Skeletal muscle tissue (tissue), 4 donors: Measurements from ENCODE around the gene TAF6. TPM values are rescaled to one million over a fixed set of nuclear protein-coding genes. Genes with fewer than 3 reads are reported as not detected.
A peak's percentile ranks its signal among the peaks of the same experiment; 100 is the strongest.

ENCODE experiments used
- H3K27ac ChIP-seq: one replicate; pipeline ENCODE4 v1.7.0; 2013; ENCODE audit warnings: mild to moderate bottlenecking, low read depth, low read length, inconsistent platforms
- H3K27me3 ChIP-seq, 3 donors: one replicate each; pipeline ENCODE4 v1.7.0; 2013; ENCODE audit warnings: low read length in 3 of 3; ENCODE audit not compliant: control insufficient read depth in 3 of 3, insufficient read depth in 3 of 3
- H3K36me3 ChIP-seq, 3 donors: one replicate each; pipeline ENCODE4 v1.7.0; 2013; ENCODE audit warnings: low read length in 3 of 3; ENCODE audit not compliant: control insufficient read depth in 3 of 3, insufficient read depth in 3 of 3
- H3K4me1 ChIP-seq, 3 donors: one replicate each; pipeline ENCODE4 v1.7.0; 2013; ENCODE audit warnings: low read length in 3 of 3, mild to moderate bottlenecking in 3 of 3; ENCODE audit not compliant: control insufficient read depth in 3 of 3, insufficient read depth in 3 of 3
- H3K4me3 ChIP-seq, 3 donors: one replicate each; pipeline ENCODE4 v1.7.0; 2013; ENCODE audit warnings: low read length in 3 of 3
- H3K9ac ChIP-seq, 3 donors: one replicate each; pipeline ENCODE4 v1.7.0; 2013; ENCODE audit warnings: low read length in 3 of 3, mild to moderate bottlenecking in 3 of 3, moderate library complexity in 2 of 3, low read depth in 1 of 3
- H3K9me3 ChIP-seq, 3 donors: one replicate each; pipeline ENCODE4 v1.7.0; 2013; ENCODE audit warnings: low read length in 3 of 3; ENCODE audit not compliant: control insufficient read depth in 3 of 3
- total RNA-seq: library from RNA; depleted of rRNA; stranded (reverse); fragments of >200 nt; gene quantifications from one replicate; pipeline ENCODE4 v1.2.3, GENCODE V29; 2014
- donor health status: Osteomylitis.

Gene TAF6
- total RNA-seq: 11.0 TPM

GRCh38 chr7:100119072-100119969 lies at the start of gene TAF6, which contains the start of gene CNPY4:
TAF6 (minus strand) TSS chr7:100119358; CDS start chr7:100114209, 5,149 bp downstream.
CNPY4 (plus strand) TSS chr7:100119634; CDS start chr7:100119745, 111 bp downstream.
- no peaks in the 10 kb centered on the region for H3K9me3 ChIP-seq
- peak within 1 kb of the TSS; percentile 86 to 99 (median 98) for H3K4me3 ChIP-seq
- H3K36me3 ChIP-seq: peaks cover 0 to 4% (median 2%) of the 10 kb centered on the region in 3 donors
- H3K4me1 ChIP-seq: peaks cover 15 to 30% (median 23%) of the 10 kb centered on the region in 3 donors
- H3K27ac ChIP-seq: peak within 1 kb of the TSS; percentile 85
- H3K9ac ChIP-seq: peak within 1 kb of the TSS; percentile 83 to 91 (median 89)
- H3K27me3 ChIP-seq: no peaks in the 10 kb centered on the region

GRCh38 chr7:100167912-100168323 lies 48.8 kb upstream of the TAF6 start:
- Histone ChIP-seq H3K27ac (peak overlapping the region; percentile 44), H3K9me3 (no peaks in the 10 kb centered on the region), H3K9ac (peak overlapping the region; percentile 55 to 77 (median 69)), H3K27me3 (peaks cover 23 to 40% (median 37%) of the 10 kb centered on the region in 3 donors), H3K4me1 (peaks cover 14 to 21% (median 16%) of the 10 kb centered on the region in 3 donors), H3K4me3 (peak overlapping the region; percentile 60 to 72 (median 72)), H3K36me3 (no peaks in the 10 kb centered on the region)

DNA sequence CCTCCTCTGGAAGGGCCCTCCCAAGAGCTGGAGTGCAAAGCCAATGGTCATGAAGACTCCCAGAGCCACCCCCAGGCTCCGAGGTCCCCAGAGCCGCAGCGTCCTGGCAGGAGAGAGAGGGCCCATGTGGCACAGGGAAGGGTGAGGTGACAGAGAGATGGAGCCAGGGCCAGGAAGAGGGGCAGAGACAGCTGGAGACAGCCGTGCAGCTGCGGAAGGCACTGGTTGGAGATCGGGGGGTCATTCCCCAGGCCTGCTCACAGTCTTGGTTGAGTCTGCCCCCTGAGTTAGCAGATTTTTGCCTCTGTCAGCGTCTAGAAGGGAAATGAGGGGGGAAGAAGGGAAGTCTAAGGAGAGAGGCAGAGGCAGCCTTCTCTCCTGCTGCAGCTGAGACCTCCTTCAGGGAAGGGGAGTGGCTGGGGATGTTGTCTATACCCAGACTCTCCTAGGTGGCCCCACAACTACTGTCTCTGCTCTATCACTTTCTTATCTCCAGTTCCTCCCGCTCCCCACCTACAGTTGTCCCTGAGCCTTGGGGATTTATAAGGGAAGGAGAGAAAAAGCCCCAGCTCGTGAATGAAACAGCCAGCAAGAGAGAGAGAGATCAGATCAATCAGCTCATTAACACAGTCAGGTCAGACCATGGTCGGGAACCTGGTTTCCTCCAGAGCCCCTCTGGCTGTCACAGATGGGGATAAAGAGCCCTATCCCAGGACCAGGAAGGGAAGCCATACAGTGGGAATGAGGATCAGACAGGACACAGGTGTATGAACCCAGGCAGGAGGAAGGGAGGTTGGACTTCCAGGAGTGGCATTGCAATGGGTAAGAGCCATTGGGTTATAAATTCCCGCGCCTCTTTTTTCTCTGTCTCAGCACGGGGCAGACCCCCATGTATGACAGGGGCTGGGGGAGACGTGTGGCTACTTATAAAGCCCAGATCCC lies 48.1 kb upstream of the TAF6 start:
- Histone ChIP-seq H3K36me3 (no peaks in the 10 kb centered on the region), H3K4me1 (peaks cover 14 to 21% (median 16%) of the 10 kb centered on the region in 3 donors), H3K27ac (no peak overlapping the region), H3K4me3 (peak overlapping the region; percentile 29 to 72 (median 60)), H3K27me3 (peaks cover 23 to 40% (median 37%) of the 10 kb centered on the region in 3 donors), H3K9me3 (no peaks in the 10 kb centered on the region), H3K9ac (peak overlapping the region; percentile 22 to 27 (median 25))

- no peak overlapping the region for H3K9ac ChIP-seq
Measured at GRCh38 chr7:100166317-100166940, 47.3 kb upstream of the TAF6 start.

GRCh38 chr7:100163871-100164270 lies 44.7 kb upstream of the TAF6 start:
- Histone ChIP-seq H3K4me1 (peaks cover 16 to 23% (median 18%) of the 10 kb centered on the region in 3 donors), H3K4me3 (no peak overlapping the region), H3K9ac (no peak overlapping the region), H3K36me3 (no peaks in the 10 kb centered on the region), H3K9me3 (no peaks in the 10 kb centered on the region), H3K27ac (no peak overlapping the region), H3K27me3 (peaks cover 11 to 28% (median 22%) of the 10 kb centered on the region in 3 donors)

More at GRCh38 chr7:100166317-100166940, 47.3 kb upstream of the TAF6 start:
- no peaks in the 10 kb centered on the region for H3K9me3 ChIP-seq
- H3K4me3 ChIP-seq: no peak overlapping the region
- peaks cover 18 to 36% (median 33%) of the 10 kb centered on the region in 3 donors for H3K27me3 ChIP-seq
- H3K4me1 ChIP-seq: peaks cover 14 to 21% (median 16%) of the 10 kb centered on the region in 3 donors
- no peak overlapping the region for H3K27ac ChIP-seq
- H3K36me3 ChIP-seq: no peaks in the 10 kb centered on the region

DNA sequence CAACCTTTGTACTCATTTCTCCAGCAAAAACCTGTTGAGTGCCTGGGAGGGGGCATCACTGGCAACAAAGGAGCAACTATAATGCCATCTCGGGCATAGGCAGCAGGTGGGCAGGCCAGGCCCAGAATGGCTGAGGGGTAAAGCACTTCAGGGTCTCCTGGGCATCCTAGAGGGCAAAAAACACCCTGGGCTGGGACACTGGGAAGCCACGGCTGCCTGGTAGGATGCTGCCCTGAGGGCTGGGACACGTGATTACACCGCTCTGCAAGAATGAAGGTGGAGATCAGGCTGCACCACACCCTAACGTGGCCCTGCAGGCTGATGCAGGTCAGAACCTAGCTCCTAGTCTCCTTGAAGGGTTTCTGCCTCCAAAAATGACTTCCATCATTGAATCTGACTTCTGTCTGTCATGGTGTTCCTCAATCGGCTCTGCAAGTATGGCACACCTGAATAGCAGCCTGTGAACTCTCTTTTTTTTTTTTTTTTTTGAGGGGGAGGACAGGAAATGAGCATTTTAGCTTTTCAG lies 43.9 kb upstream of the TAF6 start:
- H3K4me3 ChIP-seq: no peak overlapping the region
- peaks cover 8 to 19% (median 16%) of the 10 kb centered on the region in 3 donors for H3K4me1 ChIP-seq
- no peaks in the 10 kb centered on the region for H3K9me3 ChIP-seq
- no peaks in the 10 kb centered on the region for H3K36me3 ChIP-seq
- no peak overlapping the region for H3K9ac ChIP-seq
- H3K27ac ChIP-seq: no peak overlapping the region
- peaks cover 11 to 21% (median 20%) of the 10 kb centered on the region in 3 donors for H3K27me3 ChIP-seq

DNA sequence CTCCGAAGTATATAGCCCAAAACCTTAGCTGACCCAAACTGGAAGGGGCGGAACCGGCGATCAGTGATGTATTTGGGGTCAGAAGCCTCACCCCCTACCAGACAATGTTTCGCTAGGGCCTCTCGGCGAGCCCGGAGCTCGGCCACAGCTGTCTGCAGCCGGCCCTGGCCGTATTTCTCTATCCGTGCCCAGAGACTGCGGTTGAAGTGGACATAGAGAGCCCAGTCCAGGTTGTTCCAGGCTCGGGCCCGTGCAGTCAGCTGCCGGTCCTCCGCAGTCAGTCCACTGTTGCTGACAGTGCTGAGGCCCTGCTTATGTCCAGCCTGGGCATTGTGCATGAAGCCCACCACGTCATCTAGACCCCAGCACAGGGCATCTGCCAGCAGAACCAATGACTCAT lies 40.9 kb upstream of the TAF6 start:
- H3K9ac ChIP-seq: no peak overlapping the region
- peaks cover 8 to 18% (median 17%) of the 10 kb centered on the region in 3 donors for H3K4me1 ChIP-seq
- no peak overlapping the region for H3K27ac ChIP-seq

DNA sequence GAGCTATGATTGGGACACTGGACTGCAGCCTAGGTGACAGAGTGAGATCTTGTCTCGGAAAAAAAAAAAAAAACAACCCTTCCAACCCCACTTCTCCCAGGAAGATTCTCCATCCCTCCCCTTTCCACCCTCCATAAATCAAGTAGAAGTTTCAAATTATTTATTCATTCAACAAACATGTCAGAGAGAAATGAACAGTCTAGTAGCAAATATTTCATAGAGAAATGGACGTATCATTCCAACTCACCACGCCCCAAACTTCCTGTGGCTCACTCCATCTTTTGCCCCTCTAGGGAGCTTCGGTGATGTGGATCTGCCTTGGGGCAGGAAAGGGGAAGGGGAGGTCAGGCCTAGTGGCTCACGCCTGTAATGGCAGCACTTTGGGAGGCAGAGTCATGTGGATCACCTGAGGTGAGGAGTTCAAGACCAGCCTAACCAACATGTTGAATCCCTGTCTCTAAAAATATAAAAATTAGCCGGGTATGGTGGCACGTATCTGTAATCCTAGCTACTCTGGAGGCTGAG lies 40.0 kb upstream of the TAF6 start:
- Histone ChIP-seq H3K4me1 (peaks cover 8 to 18% (median 17%) of the 10 kb centered on the region in 3 donors), H3K27ac (peak overlapping the region; percentile 65), H3K27me3 (no peaks in the 10 kb centered on the region), H3K36me3 (peaks cover 18 to 20% (median 19%) of the 10 kb centered on the region in 3 donors), H3K9me3 (no peaks in the 10 kb centered on the region), H3K4me3 (peak overlapping the region; percentile 72 to 79 (median 76)), H3K9ac (peak overlapping the region; percentile 33 to 84 (median 81))

More for the DNA sequence above, 40.9 kb upstream of the TAF6 start:
- Histone ChIP-seq H3K36me3 (peaks cover 16 to 18% (median 17%) of the 10 kb centered on the region in 3 donors), H3K4me3 (no peak overlapping the region), H3K27me3 (no peaks in the 10 kb centered on the region), H3K9me3 (no peaks in the 10 kb centered on the region)
